Pancreas (tissue), 10 donors: ENCODE results near the gene PCDHA1. TPM values are rescaled to one million over a fixed set of nuclear protein-coding genes. Genes with fewer than 3 reads are reported as not detected.
"Not testable (repeated sequence)": the region's sequence is repeated elsewhere in the genome, so short reads cannot be mapped to it uniquely, and the experiment has no call there.

Source experiments
- ATAC-seq, 4 donors: fragments of 200-7000 bp; cut with Tn5 transposase; one replicate each; pipeline versions ENCODE4 v1.8.0 to v1.9.1; 2020; ENCODE audit warnings: mild to moderate bottlenecking in 4 of 4, moderate library complexity in 4 of 4
- DNase-seq, 6 donors: peaks; one replicate each; pipeline ENCODE4 v3.0.0-alpha.2; 2020
- FAIRE-seq: peaks from 2 replicates; lab custom pipeline; 2012; peaks lifted over from hg19 to GRCh38; lab: Jason Lieb, UNC
- H3K27ac ChIP-seq, 4 donors: fragments of 200-600 bp; sonication (generic); 1 replicate in 3 of 4; 2 replicates in 1 of 4; pipeline versions ENCODE4 v1.5.0 to v1.8.0; 2020
- H3K27me3 ChIP-seq, 4 donors: fragments of 200-600 bp; one replicate each; pipeline ENCODE4 v1.8.0; 2021
- H3K36me3 ChIP-seq, 3 donors: fragments of 200-600 bp; sonication (generic) in 1 of 3; one replicate each; pipeline versions ENCODE4 v1.5.0 to v1.8.0; 2020 to 2021
- H3K4me1 ChIP-seq, 3 donors: fragments of 200-600 bp; one replicate each; pipeline ENCODE4 v1.8.0; 2021
- H3K4me3 ChIP-seq, 4 donors: fragments of 200-600 bp; sonication (generic) in 2 of 4; one replicate each; pipeline versions ENCODE4 v1.5.0 to v1.8.0; 2020 to 2021
- H3K9me3 ChIP-seq, 4 donors: fragments of 200-600 bp; one replicate each; pipeline ENCODE4 v1.8.0; 2021
- CTCF ChIP-seq, 4 donors: fragments of 200-600 bp; sonication (generic) in 3 of 4; IDR thresholded peaks; one replicate each; pipeline versions ENCODE4 v1.5.0 to v1.8.0; 2021; ENCODE audit warnings: antibody characterized with exemption in 4 of 4
- WGBS, 2 donors: extraction: QIAGEN DNeasy Blood & Tissue Kit; methylation state at CpG; one replicate each; pipeline ENCODE4 v1.1.7; 2013; 5-methylcytosine and 5-hydroxymethylcytosine counted together
- intact Hi-C, 3 donors: fragments of 100-400 bp; cut with DNase I; formaldehyde crosslinking; loops; one replicate each; pipeline versions ENCODE4 v1.11.1 to v1.14.2; 2022
- polyA plus RNA-seq, 2 donors: library from polyadenylated mRNA; stranded (reverse); fragments of 200-250 nt; gene quantifications; one replicate each; pipeline ENCODE4 v1.2.3, GENCODE V29; 2013
- total RNA-seq, 6 donors: library from RNA; stranded (reverse); fragmentation: NEBNext Ultra II Directional in 4 of 6; extraction: Animal tissue kit (Norgen Biotek cat#: 25700) in 4 of 6; gene quantifications; one replicate each; pipeline versions ENCODE4 v1.2.1 to v1.2.4, GENCODE V29; 2021 to 2023
- donor health status: healthy with polysubstance abuse.
- donor health status: DM: no; HTN: no; CAD: no; lungs with moderate emphysema.
- donor health status: DM: no; HTN: no; CAD: no.
- donor health status: control.
- donor health status: control.
- donor health status: Bipolar disorder and iron deficiency.
- donor health status: DM: yes; HTN: yes; CAD: no.
- donor health status: DM: no; HTN: no; CAD: no.
- donor health status: DM: no; HTN: no; CAD: no.
- donor health status: DM: yes; HTN: yes; CAD: no.

The PCDHA1 gene
- total and polyA plus RNA-seq, 8 donors = 0.03 to 0.47 (median 0.09) TPM; not detected in 2

GRCh38 chr5:140791089-140791488 is 5.1 kb downstream of the PCDHA1 start:
- H3K27me3 ChIP-seq = peaks cover 0 to 4% (median 3%) of the 10 kb centered on the region in 4 donors
- TF ChIP-seq CTCF (IDR thresholded peaks at IDR 0.05) = no peak
- H3K9me3 ChIP-seq = peaks cover 0 to 10% (median 3%) of the 10 kb centered on the region in 4 donors
- intact Hi-C loops = no loop called here
- no peak overlapping the region for H3K27ac ChIP-seq
- FAIRE-seq (no peak), ATAC-seq (no peak), DNase-seq (no peak)
- WGBS, 2 donors = 20 to 21% methylated on average over 2 of the region's 2 CpGs
- no peaks in the 10 kb centered on the region for H3K36me3 ChIP-seq
- H3K4me1 ChIP-seq = no peaks in the 10 kb centered on the region
- H3K4me3 ChIP-seq = no peak overlapping the region

GRCh38 chr5:140794595-140795258 is 8.8 kb downstream of the PCDHA1 start, which contains the start of gene PCDHA2:
TSS of gene PCDHA2 (plus strand) at chr5:140794852.
- no peak for TF ChIP-seq CTCF (IDR thresholded peaks at IDR 0.05)
- Histone ChIP-seq H3K4me1 (no peaks in the 10 kb centered on the region), H3K9me3 (peaks cover 0 to 10% (median 3%) of the 10 kb centered on the region in 4 donors), H3K27me3 (peaks cover 0 to 6% (median 3%) of the 10 kb centered on the region in 4 donors), H3K36me3 (no peaks in the 10 kb centered on the region), H3K27ac (no peak within 1 kb of the TSS), H3K4me3 (no peak within 1 kb of the TSS)
- peak in 2 of 4 donors; percentile 54 to 69 for ATAC-seq
- no peak for FAIRE-seq
- WGBS, 2 donors = 12 to 16% methylated on average over 27 of the region's 27 CpGs
- intact Hi-C loops = no loop called here
- DNase-seq = no peak

GRCh38 chr5:140795259-140795641 is 9.3 kb downstream of the PCDHA1 start:
- peak in 1 of 4 donors; percentile 6 for TF ChIP-seq CTCF (IDR thresholded peaks at IDR 0.05)
- intact Hi-C loops = no loop called here
- peaks cover 0 to 10% (median 3%) of the 10 kb centered on the region in 4 donors for H3K9me3 ChIP-seq
- no peak for DNase-seq
- WGBS, 2 donors = 15% methylated on average over 15 of the region's 15 CpGs
- H3K36me3 ChIP-seq = no peaks in the 10 kb centered on the region
- FAIRE-seq = no peak
- H3K27ac ChIP-seq = no peak overlapping the region
- no peaks in the 10 kb centered on the region for H3K4me1 ChIP-seq
- no peak overlapping the region for H3K4me3 ChIP-seq
- peaks cover 0 to 6% (median 3%) of the 10 kb centered on the region in 4 donors for H3K27me3 ChIP-seq
- peak in 2 of 4 donors; percentile 34 to 50 for ATAC-seq

GRCh38 chr5:140796072-140796717 is 10.3 kb downstream of the PCDHA1 start:
- FAIRE-seq, H3K27me3 ChIP-seq, intact Hi-C loops, H3K4me3 ChIP-seq, ATAC-seq, H3K36me3 ChIP-seq, H3K4me1 ChIP-seq, H3K27ac ChIP-seq: not testable (repeated sequence)
- DNase-seq = peak in 1 of 6 donors; percentile 27
- peaks cover 0 to 13% (median 3%) of the 10 kb centered on the region in 4 donors for H3K9me3 ChIP-seq
- WGBS, 2 donors = 37 to 45% methylated on average over 72 of the region's 72 CpGs

- WGBS, 2 donors = 42 to 48% methylated on average over 39 of the region's 39 CpGs
- intact Hi-C loops = no loop called here
- DNase-seq (peak in 1 of 6 donors; percentile 40), FAIRE-seq (no peak), ATAC-seq (no peak)
- no peaks in the 10 kb centered on the region for H3K4me1 ChIP-seq
- peaks cover 0 to 13% (median 3%) of the 10 kb centered on the region in 4 donors for H3K9me3 ChIP-seq
- no peaks in the 10 kb centered on the region for H3K36me3 ChIP-seq
- H3K27me3 ChIP-seq = peaks cover 0 to 6% (median 3%) of the 10 kb centered on the region in 4 donors
- no peak overlapping the region for H3K27ac ChIP-seq
- no peak for TF ChIP-seq CTCF (IDR thresholded peaks at IDR 0.05)
- H3K4me3 ChIP-seq = no peak overlapping the region
Measured at GRCh38 chr5:140796718-140797095, 10.8 kb downstream of the PCDHA1 start.
